Spleen (tissue), 7 donors: Measurements from ENCODE around the gene PHTF1.

Source experiments
- CTCF ChIP-seq, 11 experiments: fragments of 200-600 bp in 7 of 11; fragments of 450-650 bp in 4 of 11; sonication (generic) in 4 of 11; IDR thresholded peaks in 8 of 11; conservative IDR thresholded peaks in 3 of 11; 1 replicate in 7 of 11; 2 replicates in 4 of 11; pipeline versions ENCODE4 v1.4.0 to v1.8.0; 2016 to 2021; ENCODE audit warnings: antibody characterized with exemption in 11 of 11, inconsistent platforms in 4 of 11, mild to moderate bottlenecking in 1 of 11
- POLR2A ChIP-seq, 3 donors: fragments of 450-650 bp; IDR thresholded peaks; one replicate each; pipeline ENCODE4 v1.5.1; 2017; ENCODE audit warnings: antibody characterized with exemption in 3 of 3, mild to moderate bottlenecking in 1 of 3
- donor health status: DM: no; HTN: no; CAD: no; lungs with moderate emphysema.
- donor health status: DM: no; HTN: no; CAD: no.
- donor health status: DM: no; HTN: no; CAD: no.

GRCh38 chr1:113758631-113759332 lies 504 bp downstream of the PHTF1 start:
- TF ChIP-seq CTCF (IDR thresholded peaks at IDR 0.05 in 8 of 11, conservative IDR thresholded peaks at IDR 0.05 in 3 of 11) (no peak), POLR2A (IDR thresholded peaks at IDR 0.05) (no peak)
